GM12875 (cell line): ENCODE measurements around the gene GZMB.

Experiments used
- H3K4me3 ChIP-seq: one replicate; pipeline ENCODE4 v1.5.1; 2011; ENCODE audit warnings: low read depth, low read length, control low read depth
- TF ChIP-seq, protein P1 (sequence below): IDR thresholded peaks from 2 replicates; pipeline ENCODE4 v1.5.1; 2011; ENCODE audit warnings: low read depth, mild to moderate bottlenecking, control low read depth, inconsistent platforms, low read length, moderate library complexity, borderline replicate concordance; ENCODE audit not compliant: insufficient read depth

GZMB gene

DNA sequence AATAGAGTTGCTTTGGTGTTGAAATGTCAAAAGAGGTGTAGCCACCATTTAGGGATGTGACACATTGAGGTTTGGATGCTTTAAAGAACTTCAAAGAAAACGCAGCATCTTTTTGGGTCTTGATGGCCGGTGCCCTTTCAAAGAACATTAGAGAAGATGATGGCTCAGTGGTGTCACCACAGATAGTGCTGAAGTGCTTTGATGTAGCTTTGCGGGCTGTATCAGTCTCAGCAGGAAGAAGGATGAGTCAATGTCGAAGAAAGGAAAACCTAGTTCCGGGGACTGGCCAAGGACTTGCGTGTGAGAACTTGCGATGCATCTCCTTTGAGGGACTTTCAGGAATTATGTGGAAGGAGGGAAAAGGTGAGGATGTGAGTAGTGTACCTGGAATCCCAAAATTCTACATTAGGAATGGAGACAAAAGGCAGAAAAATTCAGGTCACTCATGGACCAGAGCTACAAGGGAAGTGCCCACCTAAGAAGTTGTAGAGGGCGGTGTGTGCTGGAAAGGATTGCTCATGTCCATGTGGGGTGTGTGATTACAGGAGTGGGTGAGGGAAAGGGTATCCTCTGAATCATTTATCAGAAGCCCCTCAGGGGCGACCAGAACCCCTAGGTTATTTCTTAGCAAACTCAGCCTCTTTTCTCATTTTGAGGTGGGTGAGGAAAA lies 39.7 kb upstream of the GZMB start:
- TF ChIP-seq, protein P1, sequence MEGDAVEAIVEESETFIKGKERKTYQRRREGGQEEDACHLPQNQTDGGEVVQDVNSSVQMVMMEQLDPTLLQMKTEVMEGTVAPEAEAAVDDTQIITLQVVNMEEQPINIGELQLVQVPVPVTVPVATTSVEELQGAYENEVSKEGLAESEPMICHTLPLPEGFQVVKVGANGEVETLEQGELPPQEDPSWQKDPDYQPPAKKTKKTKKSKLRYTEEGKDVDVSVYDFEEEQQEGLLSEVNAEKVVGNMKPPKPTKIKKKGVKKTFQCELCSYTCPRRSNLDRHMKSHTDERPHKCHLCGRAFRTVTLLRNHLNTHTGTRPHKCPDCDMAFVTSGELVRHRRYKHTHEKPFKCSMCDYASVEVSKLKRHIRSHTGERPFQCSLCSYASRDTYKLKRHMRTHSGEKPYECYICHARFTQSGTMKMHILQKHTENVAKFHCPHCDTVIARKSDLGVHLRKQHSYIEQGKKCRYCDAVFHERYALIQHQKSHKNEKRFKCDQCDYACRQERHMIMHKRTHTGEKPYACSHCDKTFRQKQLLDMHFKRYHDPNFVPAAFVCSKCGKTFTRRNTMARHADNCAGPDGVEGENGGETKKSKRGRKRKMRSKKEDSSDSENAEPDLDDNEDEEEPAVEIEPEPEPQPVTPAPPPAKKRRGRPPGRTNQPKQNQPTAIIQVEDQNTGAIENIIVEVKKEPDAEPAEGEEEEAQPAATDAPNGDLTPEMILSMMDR, result no peak
- H3K4me3 ChIP-seq, result peak overlapping the region; percentile 5

DNA sequence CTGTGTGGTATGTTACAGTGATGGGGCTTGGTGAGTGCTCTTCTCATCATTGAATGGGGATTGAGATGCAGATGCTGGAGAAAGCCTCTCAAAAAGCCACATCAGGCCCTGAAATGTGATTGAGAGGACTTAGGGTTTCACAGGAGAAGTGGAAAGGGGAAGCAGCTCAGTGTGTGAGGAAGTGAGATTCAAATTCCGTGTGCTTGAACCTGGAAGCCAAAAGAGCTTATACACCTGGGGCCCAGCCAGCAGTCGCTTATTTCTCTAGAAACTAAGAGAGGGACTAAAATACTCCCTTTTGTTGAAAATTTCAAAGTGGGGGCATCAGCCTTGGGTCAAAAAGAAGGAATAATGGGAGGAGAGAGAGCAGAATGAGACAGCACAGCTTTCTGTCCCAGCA lies 39.1 kb upstream of the GZMB start:
- peak overlapping the region; percentile 5 for H3K4me3 ChIP-seq
- TF ChIP-seq, protein P1, result no peak

DNA sequence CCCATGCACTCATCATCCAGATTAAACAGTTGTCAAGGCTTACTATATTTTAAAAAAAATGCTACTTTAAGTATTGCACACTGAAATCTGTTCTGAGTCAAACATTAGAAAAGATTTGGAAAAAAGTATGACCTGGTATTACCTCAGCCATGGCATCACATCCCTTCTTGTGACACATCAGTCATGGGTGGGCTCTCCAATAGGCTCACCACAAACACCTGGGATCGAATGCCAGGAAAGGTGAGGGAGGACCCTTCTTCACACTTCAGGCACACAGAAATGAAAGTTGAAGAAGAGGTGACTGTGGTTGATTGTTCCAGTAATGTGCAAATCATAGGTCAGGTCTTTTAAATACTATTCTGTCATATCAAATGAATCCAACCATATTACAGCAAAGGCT lies 36.6 kb upstream of the GZMB start:
- H3K4me3 ChIP-seq, result no peak overlapping the region
- TF ChIP-seq, protein P1, result no peak

DNA sequence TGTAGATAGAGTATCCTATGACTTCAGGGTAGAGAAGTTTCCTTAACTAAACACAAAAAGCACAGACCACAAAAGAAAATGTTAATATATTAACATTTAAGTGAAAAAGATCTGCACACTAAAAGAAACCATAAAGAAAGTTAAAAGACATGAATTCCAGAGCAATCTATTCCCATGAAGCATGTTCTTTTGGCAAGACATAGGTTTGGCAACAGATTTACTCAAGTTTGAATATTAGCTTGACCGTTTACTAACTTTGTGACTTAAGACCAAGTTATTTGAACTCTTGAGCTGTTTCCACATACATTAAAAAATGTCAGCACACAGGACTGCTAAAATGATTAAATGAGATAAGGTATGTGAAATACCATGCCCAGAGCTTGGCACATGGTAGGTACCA lies 35.7 kb upstream of the GZMB start:
- TF ChIP-seq, protein P1, result no peak
- H3K4me3 ChIP-seq, result no peak overlapping the region

DNA sequence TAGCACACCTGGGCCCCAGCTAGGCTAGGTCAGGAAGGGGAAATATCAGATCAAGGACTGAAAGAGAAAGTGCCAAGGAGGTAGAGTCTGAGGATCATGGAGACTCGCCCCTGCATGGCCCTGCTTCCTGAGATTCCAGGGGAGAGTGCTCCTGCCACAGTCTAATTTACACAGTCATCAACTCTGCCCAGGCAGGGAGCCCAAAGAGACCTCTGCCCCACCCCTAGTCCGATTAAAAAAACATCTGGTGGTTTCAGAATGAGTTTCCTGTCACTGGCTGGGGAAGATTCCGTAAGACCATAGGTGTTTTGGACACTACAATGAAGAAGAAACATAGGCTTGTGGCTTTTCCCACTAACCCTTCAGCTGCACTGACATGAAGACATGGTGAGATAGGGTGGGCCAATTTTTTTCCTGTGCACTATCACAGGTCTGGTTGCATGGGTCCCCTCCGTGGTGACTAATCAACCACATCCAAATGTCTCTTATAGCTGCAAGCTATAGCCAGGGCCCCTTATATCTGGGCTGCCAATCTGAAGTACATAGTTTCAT lies 31.5 kb upstream of the GZMB start:
- TF ChIP-seq, protein P1, result no peak
- H3K4me3 ChIP-seq, result no peak overlapping the region

DNA sequence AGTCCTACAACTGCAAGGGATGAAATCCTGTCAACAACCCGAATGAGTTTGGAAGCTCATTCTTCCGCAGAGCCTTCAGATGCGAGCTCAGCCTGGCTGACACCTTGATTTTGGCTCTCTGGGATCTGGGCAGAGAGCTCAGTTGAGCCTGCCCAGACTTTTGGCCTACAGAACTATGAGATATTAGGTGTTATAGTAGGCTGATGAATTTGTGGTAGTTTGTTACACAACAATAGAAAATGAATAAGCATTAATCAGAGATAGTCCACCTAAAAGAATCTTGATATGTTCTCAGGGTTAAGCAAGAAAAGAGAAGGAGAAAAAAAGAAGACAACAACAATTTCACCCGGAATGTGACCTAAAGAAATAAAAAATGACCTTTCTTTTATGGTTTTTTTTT lies 30.4 kb upstream of the GZMB start:
- TF ChIP-seq, protein P1, result no peak
- H3K4me3 ChIP-seq, result no peak overlapping the region

DNA sequence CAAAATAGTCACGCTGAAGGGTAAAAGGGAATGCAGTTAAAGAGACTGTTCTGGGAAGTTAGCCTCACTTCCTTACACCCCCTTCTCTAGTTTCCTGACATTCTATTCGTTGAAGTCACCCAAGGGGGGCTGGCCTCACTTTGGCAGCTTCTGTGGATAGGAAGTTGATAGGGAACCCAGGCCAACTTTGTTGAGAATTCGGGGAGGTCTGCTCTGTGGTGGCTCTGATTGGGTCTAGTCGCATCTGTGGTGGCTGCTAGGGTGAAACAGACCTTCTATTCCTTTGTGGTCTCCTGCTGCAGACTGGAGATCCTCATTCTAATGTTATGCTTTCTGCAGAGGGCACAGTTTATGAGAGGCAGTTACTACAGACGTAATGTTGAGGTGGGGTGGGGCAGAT lies 28.8 kb upstream of the GZMB start:
- TF ChIP-seq, protein P1, result no peak
- H3K4me3 ChIP-seq, result no peak overlapping the region
